SH-SY5Y (cell line): ENCODE data around the gene MLLT1.

Experiments
- GATA2 ChIP-seq: IDR thresholded peaks from 2 replicates; pipeline ENCODE4 v1.6.1; 2011; ENCODE audit warnings: mild to moderate bottlenecking, low read depth, low read length
- GATA3 ChIP-seq: IDR thresholded peaks from 2 replicates; pipeline ENCODE4 v1.6.1; 2011; ENCODE audit warnings: low read depth, mild to moderate bottlenecking, low read length, moderate library complexity

GRCh38 chr19:6199240-6199994 lies 80.4 kb downstream of the MLLT1 start:
- TF ChIP-seq GATA3 = no peak
- no peak for TF ChIP-seq GATA2
